ENCODE measurements around the gene SKAP1.

The SKAP1 gene

DNA sequence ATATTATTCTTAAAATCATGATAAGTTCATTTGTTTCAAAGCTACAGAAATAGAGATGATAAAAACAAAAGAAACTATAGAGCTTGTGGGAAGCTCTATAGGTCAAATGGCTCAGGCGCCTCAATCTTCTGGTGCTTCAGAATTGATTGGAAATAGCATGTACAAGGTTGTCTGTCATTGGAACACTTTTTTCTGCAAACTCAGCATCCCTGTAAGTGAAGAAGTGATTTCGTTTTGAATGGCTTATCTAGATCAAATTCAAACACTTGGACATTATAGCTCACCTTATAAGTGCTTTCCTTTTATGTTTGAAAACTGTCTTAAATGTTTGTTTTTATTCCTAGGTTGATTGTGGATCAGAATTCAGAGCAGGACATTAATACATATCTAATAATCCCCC is 103.7 kb downstream of the SKAP1 start:
- no peaks in the 10 kb centered on the region for H3K4me1 ChIP-seq
- H3K36me3 ChIP-seq: no peaks in the 10 kb centered on the region
- TF ChIP-seq, protein P1, sequence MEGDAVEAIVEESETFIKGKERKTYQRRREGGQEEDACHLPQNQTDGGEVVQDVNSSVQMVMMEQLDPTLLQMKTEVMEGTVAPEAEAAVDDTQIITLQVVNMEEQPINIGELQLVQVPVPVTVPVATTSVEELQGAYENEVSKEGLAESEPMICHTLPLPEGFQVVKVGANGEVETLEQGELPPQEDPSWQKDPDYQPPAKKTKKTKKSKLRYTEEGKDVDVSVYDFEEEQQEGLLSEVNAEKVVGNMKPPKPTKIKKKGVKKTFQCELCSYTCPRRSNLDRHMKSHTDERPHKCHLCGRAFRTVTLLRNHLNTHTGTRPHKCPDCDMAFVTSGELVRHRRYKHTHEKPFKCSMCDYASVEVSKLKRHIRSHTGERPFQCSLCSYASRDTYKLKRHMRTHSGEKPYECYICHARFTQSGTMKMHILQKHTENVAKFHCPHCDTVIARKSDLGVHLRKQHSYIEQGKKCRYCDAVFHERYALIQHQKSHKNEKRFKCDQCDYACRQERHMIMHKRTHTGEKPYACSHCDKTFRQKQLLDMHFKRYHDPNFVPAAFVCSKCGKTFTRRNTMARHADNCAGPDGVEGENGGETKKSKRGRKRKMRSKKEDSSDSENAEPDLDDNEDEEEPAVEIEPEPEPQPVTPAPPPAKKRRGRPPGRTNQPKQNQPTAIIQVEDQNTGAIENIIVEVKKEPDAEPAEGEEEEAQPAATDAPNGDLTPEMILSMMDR (IDR thresholded peaks at IDR 0.05; ENCODE audit: low read depth, low read length): no peak
- no peaks in the 10 kb centered on the region for H3K9me3 ChIP-seq
- no peak for DNase-seq
- H3K4me3 ChIP-seq (ENCODE audit: low read depth, low read length): no peak overlapping the region
- H3K27me3 ChIP-seq: peaks cover 89% of the 10 kb centered on the region

DNA sequence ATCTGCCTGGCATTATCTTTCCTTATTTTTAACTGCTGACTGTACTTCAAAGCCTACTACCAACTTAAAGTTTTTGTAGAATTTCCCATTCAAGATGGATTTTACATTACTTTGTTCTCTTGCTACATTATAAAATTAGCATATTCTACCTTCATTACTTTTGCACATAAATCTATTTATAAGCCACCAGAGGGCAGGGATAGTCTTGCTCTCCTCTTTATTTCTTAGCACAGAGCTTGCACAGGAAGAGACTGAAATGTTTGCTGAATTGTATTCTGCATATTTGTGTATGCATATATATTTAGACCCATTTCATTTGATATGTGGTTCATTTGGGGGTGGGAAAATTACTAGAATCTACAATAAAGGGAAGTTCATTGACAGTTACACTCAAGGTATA is 108.0 kb downstream of the SKAP1 start:
- Histone ChIP-seq H3K36me3 (no peaks in the 10 kb centered on the region), H3K4me3 (ENCODE audit: low read depth, low read length) (no peak overlapping the region), H3K27me3 (peaks cover 54% of the 10 kb centered on the region), H3K9me3 (no peaks in the 10 kb centered on the region), H3K4me1 (no peaks in the 10 kb centered on the region)
- DNase-seq: no peak
- TF ChIP-seq, protein P1 (IDR thresholded peaks at IDR 0.05; ENCODE audit: low read depth, low read length): no peak

DNA sequence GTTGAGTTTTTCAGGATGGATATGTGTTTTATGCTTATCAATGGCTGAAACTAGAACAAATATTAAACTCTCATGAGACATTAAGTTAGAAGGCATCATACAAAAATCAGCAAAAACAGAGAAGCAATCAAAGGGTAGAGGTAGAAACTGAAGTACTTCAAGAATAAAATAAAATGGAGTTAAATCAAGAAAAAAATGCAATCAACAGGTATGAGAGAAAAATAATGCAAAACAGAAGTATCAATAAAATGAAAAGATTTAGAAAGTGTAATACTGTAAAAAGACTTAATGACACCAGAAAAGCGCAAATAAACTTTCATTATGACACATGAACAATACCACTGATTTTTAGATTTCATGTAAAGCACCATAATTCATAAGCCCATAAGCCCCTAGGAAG is 112.3 kb downstream of the SKAP1 start:
- peaks cover 41% of the 10 kb centered on the region for H3K27me3 ChIP-seq
- no peaks in the 10 kb centered on the region for H3K4me1 ChIP-seq
- no peak overlapping the region for H3K4me3 ChIP-seq (ENCODE audit: low read depth, low read length)
- no peaks in the 10 kb centered on the region for H3K36me3 ChIP-seq
- no peak for DNase-seq
- H3K9me3 ChIP-seq: no peaks in the 10 kb centered on the region
- TF ChIP-seq, protein P1 (IDR thresholded peaks at IDR 0.05; ENCODE audit: low read depth, low read length): no peak

DNA sequence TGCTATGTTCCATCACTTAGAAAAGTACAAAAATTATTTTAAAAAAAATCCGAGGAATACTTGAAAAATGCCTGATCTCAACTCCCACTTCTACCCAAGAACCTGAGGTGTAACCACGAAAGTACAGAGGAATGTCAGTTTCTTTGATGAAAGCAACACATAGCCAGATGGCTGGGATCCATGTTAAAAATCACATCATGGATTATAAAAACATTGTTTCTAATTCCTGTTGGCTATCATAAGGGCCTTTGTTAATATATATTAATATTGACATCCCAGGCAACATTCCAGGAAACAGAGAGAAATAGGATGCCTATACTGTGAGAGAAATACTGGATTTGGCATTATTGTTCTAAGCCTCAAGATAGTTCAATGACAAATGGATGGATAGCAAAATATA is 115.3 kb downstream of the SKAP1 start:
- peaks cover 64% of the 10 kb centered on the region for H3K27me3 ChIP-seq
- TF ChIP-seq, protein P1 (IDR thresholded peaks at IDR 0.05; ENCODE audit: low read depth, low read length): no peak

DNA sequence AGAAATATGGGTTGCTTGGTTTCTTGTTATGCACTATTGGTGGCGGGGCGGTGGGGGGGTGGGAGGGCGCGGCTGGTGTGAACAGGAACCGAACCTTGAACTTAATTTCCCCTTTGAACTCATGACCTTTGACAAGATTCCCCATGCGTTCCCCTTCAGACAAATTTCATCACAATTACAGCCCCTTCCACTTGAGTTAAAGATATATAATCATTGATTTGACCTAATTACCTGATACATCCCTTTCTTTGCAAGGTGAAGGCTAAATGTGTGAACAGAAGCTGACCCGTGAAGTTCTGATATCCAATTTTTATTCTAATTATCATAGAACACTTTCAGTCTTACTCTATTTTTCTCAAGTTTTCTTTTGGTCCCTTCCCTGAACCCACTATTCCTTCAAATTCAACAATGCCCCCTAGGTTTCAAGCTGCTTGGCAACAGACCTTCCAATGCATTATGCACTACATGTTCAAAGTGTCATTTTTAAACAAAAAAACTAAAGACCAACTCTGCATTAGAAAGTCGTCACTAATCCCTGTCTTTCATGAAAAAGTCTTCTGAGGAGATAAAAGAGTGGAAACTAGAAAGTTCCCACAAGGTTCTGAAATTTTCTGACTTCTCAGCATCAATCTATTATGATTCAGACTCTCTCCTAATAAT is 116.8 kb downstream of the SKAP1 start:
- Histone ChIP-seq H3K36me3 (no peaks in the 10 kb centered on the region), H3K9me3 (no peaks in the 10 kb centered on the region), H3K4me1 (no peaks in the 10 kb centered on the region), H3K4me3 (ENCODE audit: low read depth, low read length) (no peak overlapping the region), H3K27me3 (peaks cover 76% of the 10 kb centered on the region)
- TF ChIP-seq, protein P1 (IDR thresholded peaks at IDR 0.05; ENCODE audit: low read depth, low read length): no peak
- DNase-seq: no peak

More for the DNA sequence above, 115.3 kb downstream of the SKAP1 start:
- no peak for DNase-seq
- Histone ChIP-seq H3K4me1 (no peaks in the 10 kb centered on the region), H3K4me3 (ENCODE audit: low read depth, low read length) (no peak overlapping the region), H3K9me3 (no peaks in the 10 kb centered on the region), H3K36me3 (no peaks in the 10 kb centered on the region)

DNA sequence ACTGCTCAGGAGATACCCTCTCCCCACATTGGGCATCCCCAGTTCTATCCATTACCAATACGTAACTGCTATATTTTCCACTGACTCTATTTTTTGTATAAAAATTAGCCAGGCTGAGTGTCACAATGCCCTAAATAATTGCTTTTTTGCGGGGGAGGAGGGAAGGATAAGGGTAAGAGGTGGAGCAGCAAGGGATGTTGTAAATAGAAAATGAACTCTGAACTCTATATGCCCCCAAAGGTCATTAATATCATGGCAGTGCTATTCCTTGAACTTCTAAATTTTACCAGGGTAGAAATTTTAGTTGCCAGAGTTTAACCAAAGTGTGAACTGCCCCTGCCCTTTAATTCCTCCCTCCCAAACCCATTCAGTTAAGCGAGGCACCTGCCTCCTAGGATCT is 118.7 kb downstream of the SKAP1 start:
- H3K4me1 ChIP-seq: no peaks in the 10 kb centered on the region
- DNase-seq: no peak
- TF ChIP-seq, protein P1 (IDR thresholded peaks at IDR 0.05; ENCODE audit: low read depth, low read length): no peak
- no peaks in the 10 kb centered on the region for H3K9me3 ChIP-seq
- no peak overlapping the region for H3K4me3 ChIP-seq (ENCODE audit: low read depth, low read length)
- H3K36me3 ChIP-seq: no peaks in the 10 kb centered on the region
- H3K27me3 ChIP-seq: peaks cover 78% of the 10 kb centered on the region

All from BE2C (cell line).